Cortex of kidney (tissue), 1 donor: ENCODE data around the gene GPR32.
"Not testable (repeated sequence)": the region's sequence is repeated elsewhere in the genome, so short reads cannot be mapped to it uniquely, and the experiment has no call there.

ENCODE experiments used
- DNase-seq: peaks from one replicate; lab custom pipeline; 2025; lab: John Stamatoyannopoulos, UW

The GPR32 gene, protein sequence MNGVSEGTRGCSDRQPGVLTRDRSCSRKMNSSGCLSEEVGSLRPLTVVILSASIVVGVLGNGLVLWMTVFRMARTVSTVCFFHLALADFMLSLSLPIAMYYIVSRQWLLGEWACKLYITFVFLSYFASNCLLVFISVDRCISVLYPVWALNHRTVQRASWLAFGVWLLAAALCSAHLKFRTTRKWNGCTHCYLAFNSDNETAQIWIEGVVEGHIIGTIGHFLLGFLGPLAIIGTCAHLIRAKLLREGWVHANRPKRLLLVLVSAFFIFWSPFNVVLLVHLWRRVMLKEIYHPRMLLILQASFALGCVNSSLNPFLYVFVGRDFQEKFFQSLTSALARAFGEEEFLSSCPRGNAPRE

DNA sequence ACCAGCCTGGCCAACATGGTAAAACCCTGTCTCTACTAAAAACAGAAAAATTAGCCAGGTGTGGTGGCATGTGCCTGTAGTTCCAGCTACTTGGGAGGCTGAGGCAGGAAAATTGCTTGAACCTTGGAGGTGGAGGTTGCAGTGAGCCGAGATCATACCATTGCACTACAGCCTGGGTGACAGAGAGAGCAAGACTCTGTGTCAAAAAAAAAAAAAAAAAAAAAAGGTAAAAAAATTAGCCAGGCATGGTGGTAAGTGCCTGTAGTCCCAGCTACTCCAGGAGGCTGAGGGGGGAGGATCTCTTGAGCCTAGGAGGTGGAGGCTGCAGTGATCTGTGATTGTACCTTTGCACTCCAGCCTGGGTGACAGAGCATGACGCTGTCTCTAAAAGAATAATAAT, at the start of gene GPR32:
TSS of gene GPR32 (plus strand) at position 301 of the 400 bp plus-strand sequence. CDS start 137 bp downstream, outside the sequence.
- DNase-seq: not testable (repeated sequence)

DNA sequence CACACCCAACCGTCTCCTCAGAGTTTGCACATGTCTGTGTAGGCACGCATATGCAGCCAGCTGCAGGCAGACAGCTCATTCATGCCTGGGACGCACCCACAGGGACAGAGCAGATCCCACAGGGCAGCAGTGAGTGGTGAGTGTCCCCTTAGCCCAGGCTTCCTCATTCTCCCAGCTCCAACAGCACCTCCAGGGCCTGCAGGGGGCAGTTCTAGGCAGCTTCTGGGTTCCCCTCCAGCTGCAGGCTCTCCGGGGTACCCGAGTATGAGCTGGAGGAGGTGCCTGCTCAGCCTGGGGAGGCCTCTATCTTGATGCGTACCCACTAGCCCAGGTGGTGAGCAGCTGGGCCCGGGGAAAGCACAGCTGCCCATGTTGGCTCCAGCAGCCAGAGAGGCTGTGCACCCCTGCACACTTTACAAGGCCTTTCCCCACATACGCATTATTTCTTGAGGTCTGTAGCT, 49.3 kb upstream of the GPR32 start:
- DNase-seq: no peak

DNA sequence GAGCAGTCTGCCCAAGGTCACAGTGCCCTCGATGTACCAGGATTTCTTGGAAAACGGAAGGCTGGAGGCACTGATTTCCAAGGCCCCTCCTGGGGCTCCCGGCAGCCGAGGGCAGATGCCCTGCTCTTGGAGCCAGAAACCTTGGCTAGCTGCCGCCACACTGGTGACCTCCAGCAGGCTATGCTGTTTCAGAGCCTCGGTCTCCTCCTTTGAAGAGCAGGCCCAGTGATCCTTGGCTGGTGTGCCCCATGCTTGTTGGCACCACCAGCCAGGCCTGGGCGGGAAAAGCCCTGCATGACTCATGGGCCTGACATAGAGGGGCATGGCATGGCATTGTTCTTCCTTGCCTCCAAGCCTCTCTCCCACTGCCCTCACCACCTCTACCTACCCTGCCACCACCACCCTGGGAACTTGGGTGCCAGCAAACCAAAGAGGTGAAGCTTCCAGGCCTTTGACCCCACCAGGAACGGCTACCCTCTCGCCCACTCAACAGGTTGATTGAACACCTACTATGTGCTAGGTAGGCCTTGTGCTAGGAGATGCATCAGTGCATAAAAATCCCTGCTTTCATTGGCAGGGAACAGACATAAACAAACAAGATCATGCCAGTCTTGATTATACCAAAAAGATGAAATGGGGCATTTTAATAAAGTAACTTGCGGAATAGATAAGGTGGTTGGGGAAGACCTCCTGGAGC, 48.7 kb upstream of the GPR32 start:
- no peak for DNase-seq

DNA sequence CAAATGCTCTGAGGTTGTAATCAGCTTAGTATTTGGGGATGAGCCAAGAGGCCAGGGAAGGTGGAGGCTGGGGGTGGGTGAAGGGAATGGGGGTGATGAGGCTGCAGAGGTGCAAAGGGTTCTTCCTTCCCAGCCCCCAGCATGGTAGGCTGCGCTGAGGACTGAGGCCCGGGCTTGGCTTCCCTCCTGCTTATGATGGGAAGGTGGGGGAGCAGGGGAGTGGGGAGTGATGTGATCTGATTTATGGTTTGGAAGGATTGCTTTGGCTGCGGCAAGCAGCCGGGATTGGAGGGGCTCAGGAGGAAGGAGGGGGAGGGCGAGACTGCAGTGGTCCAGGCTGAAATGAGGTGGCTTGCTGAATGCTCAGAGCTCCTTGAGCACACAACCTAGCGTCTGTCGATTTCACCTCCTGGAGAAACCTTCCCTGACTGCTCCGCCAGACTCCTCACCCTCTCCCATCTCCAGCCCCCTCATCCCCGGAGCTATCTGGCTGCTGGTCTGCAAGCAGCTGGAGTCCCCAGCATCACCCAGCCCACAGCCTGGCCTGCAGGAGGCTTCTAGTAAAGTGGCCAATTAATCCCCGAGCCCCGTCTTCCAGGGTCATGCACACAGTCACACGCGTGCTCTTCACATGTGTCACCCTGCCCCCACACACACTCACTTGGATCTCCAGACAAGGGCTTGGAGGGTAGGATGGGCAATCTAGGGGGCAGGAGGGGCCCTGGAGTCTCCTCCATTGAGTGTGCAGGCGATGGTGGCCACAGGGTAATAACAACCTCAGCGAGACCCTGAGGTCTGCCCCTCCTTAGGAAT, 47.9 kb upstream of the GPR32 start:
- DNase-seq: no peak

DNA sequence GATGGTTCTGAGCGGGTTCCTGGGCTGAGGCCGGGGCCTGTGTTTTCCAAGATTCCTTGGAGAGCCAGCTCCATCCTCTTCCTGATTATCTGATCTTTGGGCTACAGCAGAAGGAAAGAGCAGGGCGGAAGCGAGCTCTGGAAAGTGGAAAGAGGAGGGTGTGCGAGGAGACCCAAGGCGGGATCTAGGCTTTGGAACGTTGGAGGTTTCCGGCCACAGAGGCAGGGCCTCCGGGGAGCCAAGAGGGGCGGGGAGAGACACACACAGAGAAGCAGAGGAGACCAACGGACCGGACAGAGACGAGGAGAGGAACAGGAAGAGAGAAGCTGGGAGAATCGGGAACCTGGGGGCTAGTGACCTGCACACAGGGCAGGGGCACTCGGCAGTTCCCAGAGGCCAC, 47.2 kb upstream of the GPR32 start, which contains the start of gene CLEC11A:
TSS of gene CLEC11A (plus strand) at position 296 of the 400 bp plus-strand sequence. CDS start 162 bp downstream, outside the sequence.
- no peak for DNase-seq

DNA sequence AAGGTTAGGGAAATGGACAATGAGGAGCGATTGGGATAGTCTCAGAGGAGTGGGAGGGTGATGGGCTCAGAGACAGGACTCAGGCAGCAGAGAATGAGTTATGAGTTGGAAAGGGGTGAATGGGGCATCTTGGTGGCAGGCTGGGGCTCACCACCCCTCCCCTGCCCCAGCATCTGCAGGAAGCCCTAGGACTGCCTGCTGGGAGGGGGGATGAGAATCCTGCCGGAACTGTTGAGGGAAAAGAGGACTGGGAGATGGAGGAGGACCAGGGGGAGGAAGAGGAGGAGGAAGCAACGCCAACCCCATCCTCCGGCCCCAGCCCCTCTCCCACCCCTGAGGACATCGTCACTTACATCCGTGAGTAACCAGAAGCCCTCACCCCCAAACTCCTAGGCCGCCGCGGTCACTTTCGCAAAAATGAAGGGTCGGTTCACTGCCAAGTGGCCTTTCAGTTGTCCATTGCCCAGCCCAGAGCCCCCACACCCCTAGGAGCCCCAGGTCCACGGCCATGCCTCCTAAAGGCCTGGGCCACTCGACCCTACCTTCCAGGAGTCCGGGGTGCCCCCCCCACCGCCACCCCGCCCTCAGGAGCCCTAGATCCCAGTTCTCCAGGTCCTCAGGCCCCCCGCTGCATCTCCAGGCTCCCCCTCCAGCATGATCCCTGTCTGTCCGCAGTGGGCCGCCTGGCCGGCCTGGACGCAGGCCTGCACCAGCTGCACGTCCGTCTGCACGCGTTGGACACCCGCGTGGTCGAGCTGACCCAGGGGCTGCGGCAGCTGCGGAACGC, 46.3 kb upstream of the GPR32 start:
- DNase-seq: no peak

DNA sequence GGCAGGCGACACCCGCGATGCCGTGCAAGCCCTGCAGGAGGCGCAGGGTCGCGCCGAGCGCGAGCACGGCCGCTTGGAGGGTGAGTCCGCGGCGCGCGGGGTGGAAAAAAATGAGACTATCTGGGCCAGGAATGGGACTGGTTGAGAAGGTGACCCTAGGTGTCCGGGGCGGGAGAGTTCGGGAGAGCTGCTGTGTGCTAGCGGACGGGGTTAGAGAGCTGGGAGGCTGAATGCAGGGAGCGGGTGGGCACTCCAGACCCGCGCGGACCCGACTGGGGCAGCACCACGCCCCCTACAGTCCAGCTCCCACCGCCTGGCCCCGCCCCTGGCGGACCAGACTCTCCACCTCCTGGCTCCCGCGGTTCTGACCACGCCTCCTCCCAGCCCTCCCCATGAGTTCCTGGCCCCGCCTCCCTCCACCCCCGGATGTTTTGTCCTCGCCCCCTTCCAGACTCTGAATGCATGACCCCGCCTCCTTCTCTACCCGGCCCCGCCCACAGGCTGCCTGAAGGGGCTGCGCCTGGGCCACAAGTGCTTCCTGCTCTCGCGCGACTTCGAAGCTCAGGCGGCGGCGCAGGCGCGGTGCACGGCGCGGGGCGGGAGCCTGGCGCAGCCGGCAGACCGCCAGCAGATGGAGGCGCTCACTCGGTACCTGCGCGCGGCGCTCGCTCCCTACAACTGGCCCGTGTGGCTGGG, 45.6 kb upstream of the GPR32 start:
- DNase-seq: peak; percentile 42

DNA sequence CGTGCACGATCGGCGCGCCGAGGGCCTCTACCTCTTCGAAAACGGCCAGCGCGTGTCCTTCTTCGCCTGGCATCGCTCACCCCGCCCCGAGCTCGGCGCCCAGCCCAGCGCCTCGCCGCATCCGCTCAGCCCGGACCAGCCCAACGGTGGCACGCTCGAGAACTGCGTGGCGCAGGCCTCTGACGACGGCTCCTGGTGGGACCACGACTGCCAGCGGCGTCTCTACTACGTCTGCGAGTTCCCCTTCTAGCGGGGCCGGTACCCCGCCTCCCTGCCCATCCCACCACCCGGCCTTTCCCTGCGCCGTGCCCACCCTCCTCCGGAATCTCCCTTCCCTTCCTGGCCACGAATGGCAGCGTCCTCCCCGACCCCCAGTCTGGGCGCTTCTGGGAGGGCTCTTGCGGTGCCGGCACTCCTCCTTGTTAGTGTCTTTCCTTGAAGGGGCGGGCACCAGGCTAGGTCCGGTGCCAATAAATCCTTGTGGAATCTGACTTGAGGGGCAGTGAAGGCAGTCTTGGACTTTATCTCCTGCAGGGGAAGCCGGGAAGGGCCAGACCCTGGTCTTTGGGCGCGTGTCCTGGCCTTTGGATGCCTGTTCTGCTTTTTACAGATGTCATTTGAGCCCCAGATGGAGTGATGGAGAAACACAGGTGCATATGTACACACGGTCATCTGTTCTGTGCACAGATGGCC, 44.9 kb upstream of the GPR32 start:
- DNase-seq: no peak

DNA sequence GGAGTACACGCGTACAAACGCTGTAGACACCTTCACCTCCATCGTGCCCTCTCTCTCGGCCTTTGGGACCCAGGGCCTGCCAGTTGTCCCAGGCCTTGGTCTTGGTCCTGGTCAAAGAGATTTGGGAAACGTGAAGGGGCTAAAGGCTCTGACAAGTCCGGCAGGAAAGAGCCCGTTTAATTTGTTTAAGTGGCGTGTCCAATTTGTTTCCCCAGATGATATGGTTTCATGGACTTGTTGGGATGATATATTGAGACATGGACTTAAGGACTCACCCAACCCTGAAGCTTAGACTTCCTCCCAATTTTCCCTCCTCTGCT, 44.4 kb upstream of the GPR32 start:
- no peak for DNase-seq

DNA sequence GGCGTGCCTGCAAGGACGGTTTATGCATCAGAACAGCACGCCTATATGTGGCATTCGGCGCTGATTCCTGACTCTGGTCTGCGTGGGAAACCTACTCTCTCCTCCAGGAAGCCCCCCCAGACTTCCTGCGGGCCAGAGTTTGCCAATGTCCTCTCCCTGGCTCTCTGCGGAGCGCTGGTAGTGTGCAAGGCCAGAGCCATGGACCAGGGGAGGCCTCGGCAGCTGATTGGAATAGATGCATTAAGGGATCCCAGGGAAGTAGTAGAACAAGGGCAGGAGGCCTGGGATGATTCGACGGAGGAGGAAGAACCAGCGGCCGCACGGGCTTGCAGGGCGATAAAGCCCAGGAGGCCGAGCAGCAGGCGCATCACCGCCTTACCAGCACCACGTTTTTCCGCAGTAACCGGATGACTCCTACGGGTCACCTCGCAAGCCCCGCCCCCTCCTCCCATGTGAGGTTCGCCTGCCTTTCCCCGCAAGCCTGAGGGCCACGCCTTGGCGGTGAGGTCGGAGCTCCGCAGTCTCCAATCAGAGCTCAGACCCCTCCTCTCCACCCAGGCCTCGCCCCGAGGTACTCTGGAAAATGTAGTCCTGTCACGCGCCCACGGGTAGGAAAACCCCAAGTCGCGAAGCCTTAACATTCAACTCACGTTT, 42.1 kb upstream of the GPR32 start:
- DNase-seq: no peak

DNA sequence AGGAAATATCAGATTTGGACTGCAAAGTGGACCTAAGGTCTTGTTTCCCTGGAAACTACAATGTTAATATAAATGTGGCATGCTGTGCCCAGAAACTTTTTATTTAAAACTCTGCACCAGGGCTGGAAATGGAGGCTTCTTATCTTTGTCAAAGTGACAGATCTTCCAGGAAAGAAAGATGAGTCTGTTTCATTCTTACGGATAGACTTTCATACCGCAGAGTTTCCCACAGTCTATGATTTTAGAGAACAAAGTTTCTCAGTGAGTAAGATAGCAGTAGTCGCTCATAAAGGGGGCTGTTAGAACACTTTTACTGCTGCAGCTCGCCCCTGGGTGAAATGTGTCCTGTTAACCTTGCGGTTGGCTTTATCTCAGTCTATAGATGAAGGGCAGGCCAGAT, 40.4 kb upstream of the GPR32 start:
- DNase-seq: no peak

DNA sequence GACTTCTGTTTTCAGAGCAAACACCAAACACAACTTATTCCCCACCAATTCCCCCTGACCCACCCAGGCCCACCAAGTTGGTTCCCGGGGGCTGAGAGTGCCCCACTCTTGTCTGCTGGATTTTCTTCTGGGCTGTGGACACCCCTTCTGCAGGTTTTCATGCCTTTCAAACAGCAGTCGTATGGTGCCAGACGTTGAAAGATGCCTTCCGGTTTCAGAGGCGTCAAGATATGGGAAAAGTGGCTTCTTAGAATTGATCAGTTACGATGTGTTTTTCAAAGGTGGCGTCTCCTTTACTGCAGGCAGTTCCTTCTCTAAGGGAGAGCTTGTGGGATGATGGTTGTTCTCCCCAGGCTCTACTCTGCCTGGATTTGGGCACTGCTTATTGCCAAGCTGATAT, 34.4 kb upstream of the GPR32 start:
- DNase-seq: no peak

DNA sequence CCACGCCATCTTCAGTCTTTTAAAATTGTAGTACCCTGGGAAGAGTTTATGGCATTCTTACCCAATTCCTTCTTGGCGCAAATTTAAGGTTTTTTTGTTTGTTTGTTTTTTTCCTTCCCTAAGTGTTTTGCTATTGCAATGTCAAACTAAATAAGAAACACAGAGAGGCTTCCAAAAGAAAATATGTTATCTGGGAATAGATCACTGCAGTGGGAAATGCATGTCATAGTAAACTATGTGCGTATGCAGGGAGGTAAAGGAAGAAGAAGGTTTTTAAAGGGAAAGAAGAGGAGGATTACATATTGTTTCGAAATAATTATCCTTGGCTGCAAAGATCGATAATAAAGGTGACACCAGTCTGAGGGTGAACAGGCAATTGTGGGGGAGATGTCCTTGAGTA, 33.9 kb upstream of the GPR32 start:
- no peak for DNase-seq

DNA sequence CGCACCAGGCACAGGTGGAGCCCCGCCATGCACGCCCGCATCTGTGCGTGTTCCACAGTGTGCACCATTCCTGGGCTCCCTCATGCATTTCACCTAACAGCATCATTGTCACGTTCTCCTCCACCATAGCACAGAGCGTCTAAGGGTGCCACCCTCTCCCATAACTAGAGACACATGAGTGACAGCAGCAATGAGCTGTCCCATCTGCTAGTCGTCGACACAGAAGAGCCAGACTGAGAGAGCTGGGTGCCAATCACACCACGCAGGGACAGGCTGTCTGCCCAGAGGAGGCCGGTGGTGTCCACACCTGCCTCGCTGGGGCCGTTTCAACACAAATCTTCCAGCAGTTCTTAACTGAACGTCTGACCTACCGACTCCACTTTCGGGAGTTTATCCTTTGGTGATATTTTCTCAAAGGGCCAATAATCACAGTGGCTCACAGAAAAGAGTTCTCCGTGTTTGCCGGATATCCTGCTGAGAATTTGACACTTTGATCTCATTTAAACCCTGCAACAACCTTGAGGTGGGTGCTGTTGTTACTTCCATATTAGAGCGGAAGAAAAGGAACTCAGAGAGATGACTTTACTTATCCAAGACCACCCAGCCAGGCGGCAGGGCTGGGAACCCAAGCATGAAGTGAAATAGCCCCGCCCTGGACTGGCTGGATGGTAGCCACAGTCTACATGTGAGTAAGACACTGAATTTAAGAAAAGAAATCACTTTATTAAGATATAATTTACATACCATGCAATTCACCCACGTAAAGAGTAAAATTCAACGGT, 30.9 kb upstream of the GPR32 start:
- DNase-seq: no peak

DNA sequence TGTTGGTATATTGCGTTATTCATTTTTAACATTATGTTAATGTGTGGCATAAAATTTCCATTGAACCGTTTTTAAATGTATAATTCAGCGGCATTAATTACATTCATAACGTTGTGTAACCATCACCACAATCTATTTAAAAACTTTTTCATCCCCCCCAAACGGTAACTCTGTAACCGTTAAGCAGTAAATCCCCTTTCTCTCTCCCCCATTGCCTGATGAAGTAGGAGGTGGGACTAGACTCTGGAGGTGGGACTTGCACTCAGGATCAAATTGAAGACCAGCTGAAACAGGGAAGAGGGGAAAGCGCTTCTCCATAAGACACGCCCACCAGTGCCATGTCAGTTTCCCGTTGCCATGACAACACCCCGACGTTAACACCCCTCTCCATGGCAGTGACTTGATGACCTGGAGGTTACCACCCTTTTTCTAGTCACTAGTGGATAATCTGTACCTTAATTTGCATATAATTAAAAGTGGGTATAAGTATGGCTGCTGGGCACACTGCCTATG, 30.3 kb upstream of the GPR32 start:
- DNase-seq: no peak

DNA sequence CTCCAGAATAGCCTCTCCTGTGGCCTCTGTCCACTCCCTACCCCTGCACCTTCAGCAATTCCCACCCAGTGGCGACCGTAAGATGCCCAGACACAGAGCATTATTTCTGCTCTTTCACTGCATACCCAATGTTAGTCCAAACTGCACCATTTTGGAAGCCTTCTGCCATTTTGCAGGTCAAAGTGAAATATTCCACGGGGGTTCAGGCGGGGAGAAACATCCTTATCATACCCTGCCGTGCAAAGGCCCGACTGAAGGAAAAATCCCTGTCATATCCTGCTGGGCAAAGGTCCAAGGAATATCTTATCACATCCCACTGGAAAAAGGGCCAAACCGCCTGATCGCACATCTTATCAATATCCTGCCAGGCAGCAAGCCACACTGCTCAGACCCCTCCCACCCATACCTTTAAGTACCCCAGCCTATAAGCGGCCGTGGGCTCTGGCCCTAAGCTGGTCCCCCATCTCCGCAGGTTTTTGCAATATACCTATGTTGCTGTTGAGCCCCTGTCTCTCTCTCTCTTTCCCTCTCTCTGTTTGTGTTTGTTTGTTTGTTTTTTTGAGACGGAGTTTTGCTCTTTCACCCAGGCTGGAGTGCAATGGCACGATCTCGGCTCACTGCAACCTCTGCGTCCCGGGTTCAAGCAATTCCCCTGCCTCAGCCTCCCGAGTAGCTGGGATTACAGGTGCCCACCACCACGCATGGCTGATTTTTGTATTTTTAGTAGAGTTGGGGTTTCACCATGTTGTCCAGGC, 28.9 kb upstream of the GPR32 start:
- DNase-seq: no peak

DNA sequence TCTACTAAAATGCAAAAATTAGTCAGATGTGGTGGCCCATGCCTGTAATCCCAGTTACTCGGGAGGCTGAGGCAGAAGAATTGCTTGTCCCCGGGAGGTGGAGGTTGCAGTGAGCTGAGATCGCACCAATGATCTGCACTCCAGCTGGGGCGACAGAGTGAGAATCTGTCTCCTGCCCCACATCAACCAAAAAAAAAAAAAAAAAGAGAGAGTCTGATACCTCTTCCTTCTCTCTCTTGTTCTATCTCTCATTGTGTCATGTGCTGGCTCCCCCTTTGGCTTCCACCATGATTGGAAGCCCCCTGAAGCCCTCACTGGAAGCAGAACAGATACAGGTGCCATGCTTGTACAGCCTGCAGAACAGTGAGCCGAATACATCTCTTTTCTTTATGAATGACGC, 26.7 kb upstream of the GPR32 start:
- no peak for DNase-seq

DNA sequence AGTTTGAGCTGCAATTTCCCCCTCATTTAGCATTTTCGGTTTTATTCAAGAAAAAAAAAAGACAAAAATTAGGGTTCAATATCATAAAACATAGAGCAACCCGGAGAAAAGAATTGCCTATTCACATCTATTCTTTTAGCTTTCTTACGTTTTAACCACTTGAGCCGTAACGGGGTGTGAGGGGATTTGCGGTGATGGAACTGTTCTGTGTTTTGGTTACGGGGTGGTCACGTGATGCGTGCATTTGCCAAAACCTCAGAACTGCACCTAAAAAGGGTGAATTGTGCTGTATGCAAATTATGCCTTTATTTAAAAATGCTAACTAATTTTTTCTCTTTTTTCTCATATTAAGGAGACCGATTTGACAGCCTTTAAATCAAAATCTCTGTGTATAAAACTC, 25.0 kb upstream of the GPR32 start:
- DNase-seq: no peak
